Panc1 (cell line): ENCODE data around the gene ZNF79. TPM values are rescaled to one million over a fixed set of nuclear protein-coding genes. Genes with fewer than 3 reads are reported as not detected.
A peak's percentile ranks its signal among the peaks of the same experiment; 100 is the strongest.

Source experiments
- ATAC-seq: fragments of 200-7000 bp; cut with Tn5 transposase; 2 replicates; pipeline ENCODE4 v1.9.1; 2020; ENCODE audit warnings: mild to moderate bottlenecking, moderate library complexity
- BruUV-seq: library from RNA; stranded (reverse); fragments of 400-500 nt; replicated peaks from 2 replicates; lab custom pipeline; 2021; lab: Mats Ljungman, UMichigan
- CTCF ChIA-PET: fragments of 300-600 bp; sonication (Branson Sonifier 250); formaldehyde crosslinking; loops from one replicate; lab custom pipeline; 2022; ENCODE audit warnings: antibody characterized with exemption; lab: Charles Lee
- POLR2A ChIA-PET: fragments of 300-600 bp; sonication (Branson Sonifier 250); formaldehyde crosslinking; loops from one replicate; lab custom pipeline; 2022; ENCODE audit warnings: antibody characterized with exemption; lab: Charles Lee
- DNase-seq: peaks from one replicate; pipeline ENCODE4 v3.0.0-alpha.2; 2010; ENCODE audit warnings: low read depth, low spot score
- H3K27ac ChIP-seq: 2 replicates; pipeline ENCODE4 v1.5.1; 2011; ENCODE audit warnings: mild to moderate bottlenecking, low read length, inconsistent platforms
- H3K27me3 ChIP-seq: fragments of 200-500 bp; sonication (Bioruptor generic); 2 replicates; pipeline ENCODE4 v1.6.0; 2014; ENCODE audit warnings: low read length, inconsistent platforms; ENCODE audit not compliant: control insufficient read depth, insufficient read depth
- H3K36me3 ChIP-seq: fragments of 200-500 bp; sonication (Bioruptor generic); 2 replicates; pipeline ENCODE4 v1.5.1; 2014; ENCODE audit warnings: inconsistent platforms, mild to moderate bottlenecking, low read length, moderate library complexity; ENCODE audit not compliant: control insufficient read depth, insufficient read depth
- H3K4me1 ChIP-seq: 2 replicates; pipeline ENCODE4 v1.5.1; 2011; ENCODE audit warnings: inconsistent platforms, mild to moderate bottlenecking, low read length, moderate library complexity; ENCODE audit not compliant: control insufficient read depth, insufficient read depth
- H3K4me3 ChIP-seq, 2 experiments: 2 replicates each; pipeline ENCODE4 v1.5.1; 2011 to 2012; ENCODE audit warnings: low read depth in 2 of 2, low read length in 2 of 2, mild to moderate bottlenecking in 2 of 2, inconsistent platforms in 1 of 2, moderate library complexity in 1 of 2
- H3K9me3 ChIP-seq: fragments of 200-500 bp; sonication (Bioruptor generic); 2 replicates; pipeline ENCODE4 v1.5.1; 2014; ENCODE audit warnings: low read depth, mild to moderate bottlenecking, inconsistent platforms, low read length, moderate library complexity; ENCODE audit not compliant: control insufficient read depth, insufficient read depth
- CTCF ChIP-seq: fragments of 450-650 bp; IDR thresholded peaks from 2 replicates; pipeline ENCODE4 v1.5.1; 2017; ENCODE audit warnings: mild to moderate bottlenecking
- POLR2AphosphoS5 ChIP-seq: IDR thresholded peaks from 2 replicates; pipeline ENCODE4 v1.6.1; 2012; ENCODE audit warnings: mild to moderate bottlenecking, low read depth, low read length, moderate library complexity
- REST ChIP-seq, 2 experiments: IDR thresholded peaks; 2 replicates each; pipeline ENCODE4 v1.6.1; 2011 to 2012; ENCODE audit warnings: low read depth in 2 of 2, control low read depth in 1 of 2, low read length in 1 of 2, mild to moderate bottlenecking in 1 of 2, moderate library complexity in 1 of 2; ENCODE audit not compliant: insufficient read depth in 1 of 2
- SIN3A ChIP-seq: IDR thresholded peaks from 2 replicates; pipeline ENCODE4 v1.6.1; 2012; ENCODE audit warnings: low read depth, mild to moderate bottlenecking, low read length, moderate library complexity, borderline replicate concordance; ENCODE audit not compliant: insufficient read depth
- TCF7L2 ChIP-seq: IDR thresholded peaks from 2 replicates; pipeline ENCODE4 v1.6.1; 2011; ENCODE audit warnings: mild to moderate bottlenecking, low read depth, low read length, inconsistent platforms
- in situ Hi-C: cut with HindIII; loops from 2 replicates; pipeline ENCODE4 v1.10.0; 2016; ENCODE audit warnings: low sequenced_read_pairs, low pct_unique_long_range_greater_than_20kb
- intact Hi-C: fragments of 100-400 bp; cut with micrococcal nuclease; formaldehyde crosslinking; loops from one replicate; pipeline ENCODE4 v1.10.0; 2022; ENCODE audit not compliant: unreplicated experiment
- total RNA-seq: library from RNA; stranded (reverse); gene quantifications from one replicate; pipeline ENCODE4 v1.2.1, GENCODE V29; 2021; ENCODE audit not compliant: unreplicated experiment

ZNF79 gene
- total RNA-seq, 1 experiment from 2014 or later, result 5.4 TPM

- CTCF ChIA-PET, result no interaction called here
- no peak overlapping the region for H3K4me3 ChIP-seq
- DNase-seq (no peak), ATAC-seq (no peak)
- intact Hi-C loops (no loop called here), in situ Hi-C loops (no loop called here)
- POLR2A ChIA-PET, result no interaction called here
- TF ChIP-seq TCF7L2, result no peak
- TF ChIP-seq SIN3A, result no peak
- no peak for TF ChIP-seq CTCF
- no peak for TF ChIP-seq REST (IDR thresholded peaks at IDR 0.05; ENCODE audit: insufficient read depth in 1 of 2, low read depth in 2 of 2, low read length in 1 of 2)
- no peak for TF ChIP-seq POLR2AphosphoS5
- H3K36me3 ChIP-seq, result no peaks in the 10 kb centered on the region
- H3K9me3 ChIP-seq, result no peaks in the 10 kb centered on the region
- H3K27me3 ChIP-seq, result no peaks in the 10 kb centered on the region
- no TSS peak for BruUV-seq
- H3K27ac ChIP-seq, result peak overlapping the region; percentile 77
- peaks cover 36% of the 10 kb centered on the region for H3K4me1 ChIP-seq
These were observed 37.2 kb upstream of the ZNF79 start for GRCh38 chr9:127386981-127387380.

- ChIA-PET POLR2A (interaction anchor here (0.6 kb wide), 1 partner anchor 9 kb away, joined by 5 read pairs; no protein-coding TSS in a partner anchor), CTCF (interaction anchor here (0.7 kb wide), 1 partner anchor 124 kb away, joined by 12 read pairs; the partner anchor contains the start of gene GARNL3)
- peak overlapping the region; percentile 93 for H3K27ac ChIP-seq
- peak; percentile 53 for DNase-seq
- TF ChIP-seq SIN3A (no peak), REST (IDR thresholded peaks at IDR 0.05; ENCODE audit: insufficient read depth in 1 of 2, low read depth in 2 of 2, low read length in 1 of 2) (0 out of 4 replicates have a peak, but pooled peaks of 1 of the 2 experiments have one; percentile 26), CTCF (no peak), TCF7L2 (peak; percentile 100), POLR2AphosphoS5 (peak; percentile 66; the same call in 1 of the 2 replicates)
- BruUV-seq, result no TSS peak
- in situ Hi-C loops (no loop called here), intact Hi-C loops (no loop called here)
- H3K4me3 ChIP-seq, result no peak overlapping the region
- H3K9me3 ChIP-seq, result no peaks in the 10 kb centered on the region
- peak; percentile 95 for ATAC-seq
- no peaks in the 10 kb centered on the region for H3K27me3 ChIP-seq
- peaks cover 36% of the 10 kb centered on the region for H3K4me1 ChIP-seq
- no peaks in the 10 kb centered on the region for H3K36me3 ChIP-seq
These were observed 35.9 kb upstream of the ZNF79 start for GRCh38 chr9:127388037-127388855.
